T follicular helper cell (primary cell): ENCODE measurements around the gene BTBD9.

Source experiments
- DNase-seq: peaks from one replicate; pipeline ENCODE4 v3.0.0-alpha.2; 2020; ENCODE audit warnings: low read depth

The BTBD9 gene

DNA sequence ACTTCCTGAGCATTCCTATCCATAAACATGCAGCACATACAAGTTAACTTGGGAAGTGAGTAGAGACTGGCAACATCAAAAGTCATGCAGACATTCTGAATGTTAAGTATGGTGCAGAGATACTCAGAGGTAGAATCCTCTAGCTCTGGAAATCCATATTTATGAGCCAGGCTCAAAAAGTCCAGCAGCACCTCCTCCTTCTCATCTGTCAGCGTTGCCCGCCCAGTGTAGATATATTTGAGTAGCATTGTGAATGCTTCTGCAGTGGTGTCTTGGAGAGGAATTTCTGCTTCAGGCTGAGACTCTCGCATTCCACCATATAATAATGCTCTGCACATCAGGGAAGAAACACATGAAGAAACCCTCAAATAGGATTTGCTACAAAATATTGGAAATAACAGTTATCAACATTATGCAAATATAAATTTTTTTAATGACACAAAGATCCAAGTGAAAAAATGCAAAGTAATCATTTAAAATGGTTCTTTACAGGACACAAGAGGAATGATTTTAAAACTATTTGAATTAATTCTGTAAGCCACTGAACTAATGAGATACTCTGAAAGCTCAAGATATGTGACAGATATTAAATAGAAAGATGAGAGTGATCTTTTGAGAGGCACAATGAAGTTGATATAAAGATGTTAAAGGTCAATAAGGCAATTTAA lies 45.6 kb downstream of the BTBD9 start:
- DNase-seq = no peak

DNA sequence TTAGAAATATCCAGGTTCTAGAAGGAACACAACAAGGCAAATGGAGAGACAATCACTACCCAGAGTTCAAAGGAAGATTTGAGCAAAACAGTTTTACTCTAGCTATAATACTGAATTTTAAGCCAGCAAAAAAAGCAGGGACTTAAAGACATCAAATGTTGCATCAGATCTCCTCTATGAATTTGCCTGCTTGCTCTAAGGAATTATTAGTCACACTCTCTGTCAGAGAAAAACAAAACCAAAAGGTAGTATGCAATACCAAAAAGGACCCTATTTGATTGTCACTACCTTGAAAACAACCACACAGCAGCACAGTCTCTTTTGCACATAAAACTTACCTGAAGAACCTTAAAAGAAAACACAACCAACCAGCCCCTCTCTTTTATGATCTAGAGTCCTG lies 46.3 kb downstream of the BTBD9 start:
- DNase-seq = no peak

DNA sequence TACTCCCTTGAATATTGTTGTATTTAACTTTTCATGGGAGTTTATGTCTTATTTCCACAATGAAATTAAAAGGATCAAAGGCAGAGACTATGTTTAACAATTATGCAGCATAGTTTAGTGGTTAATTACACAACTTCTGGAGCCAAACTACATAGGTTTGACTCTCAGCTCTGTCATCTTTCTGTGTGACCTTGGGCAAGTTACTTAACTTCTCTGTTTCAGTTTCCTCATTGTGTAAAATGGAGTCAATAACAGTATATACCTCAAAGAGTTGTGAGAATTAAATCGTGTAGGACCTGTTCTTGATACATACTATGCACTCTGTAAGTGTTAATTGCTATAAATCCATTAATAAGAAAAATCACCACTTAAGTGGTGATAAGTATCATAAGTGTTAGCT lies 48.3 kb downstream of the BTBD9 start:
- DNase-seq = no peak

DNA sequence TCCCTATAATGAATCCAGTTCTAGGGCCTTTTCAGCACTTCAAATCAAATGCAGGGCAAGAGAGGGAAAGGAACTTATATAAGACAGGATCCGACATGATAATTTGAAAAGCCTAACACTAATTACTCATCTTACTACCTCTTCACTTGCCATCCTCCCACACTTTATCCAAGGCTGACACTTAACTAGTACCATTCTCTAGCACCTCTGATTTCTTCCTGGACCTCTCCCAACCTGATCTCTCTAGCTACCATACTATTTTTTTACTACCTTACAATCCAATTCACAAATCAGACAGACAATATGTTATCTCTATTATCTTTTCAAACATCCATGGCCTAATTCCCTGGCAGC lies 50.4 kb downstream of the BTBD9 start:
- no peak for DNase-seq

DNA sequence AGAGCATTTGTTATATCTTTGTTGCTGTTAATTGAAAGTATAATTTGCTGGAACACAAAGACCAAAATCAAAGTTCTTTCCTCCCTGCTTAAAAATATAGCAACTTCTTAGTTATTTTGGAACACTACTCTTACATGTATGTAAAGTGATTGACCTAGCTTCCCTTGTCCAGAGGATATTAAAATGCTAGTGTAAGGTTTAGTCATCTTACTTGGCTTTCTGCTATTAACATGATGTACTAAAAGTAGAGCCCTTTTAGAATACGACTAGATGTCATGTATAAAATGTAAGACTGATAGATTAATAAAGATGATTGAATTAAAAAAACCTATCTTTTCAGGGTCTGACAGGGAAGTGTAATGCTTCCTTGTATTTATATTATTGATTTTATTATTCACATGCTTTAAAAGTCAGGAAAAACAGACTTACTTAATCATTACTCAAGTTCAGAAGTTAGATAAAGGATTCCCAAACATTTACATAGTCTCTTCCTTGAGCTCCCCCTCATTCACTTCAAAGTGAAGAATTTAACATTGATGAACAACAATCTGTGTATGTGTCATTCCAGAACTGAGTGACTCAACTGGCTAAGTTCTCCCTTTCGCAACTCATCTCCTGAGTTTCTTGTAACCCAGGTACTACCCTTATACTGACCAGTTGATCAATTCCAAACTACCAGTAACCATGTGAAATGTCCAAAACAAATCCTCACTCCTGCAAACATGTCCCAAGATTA lies 50.9 kb downstream of the BTBD9 start:
- no peak for DNase-seq

DNA sequence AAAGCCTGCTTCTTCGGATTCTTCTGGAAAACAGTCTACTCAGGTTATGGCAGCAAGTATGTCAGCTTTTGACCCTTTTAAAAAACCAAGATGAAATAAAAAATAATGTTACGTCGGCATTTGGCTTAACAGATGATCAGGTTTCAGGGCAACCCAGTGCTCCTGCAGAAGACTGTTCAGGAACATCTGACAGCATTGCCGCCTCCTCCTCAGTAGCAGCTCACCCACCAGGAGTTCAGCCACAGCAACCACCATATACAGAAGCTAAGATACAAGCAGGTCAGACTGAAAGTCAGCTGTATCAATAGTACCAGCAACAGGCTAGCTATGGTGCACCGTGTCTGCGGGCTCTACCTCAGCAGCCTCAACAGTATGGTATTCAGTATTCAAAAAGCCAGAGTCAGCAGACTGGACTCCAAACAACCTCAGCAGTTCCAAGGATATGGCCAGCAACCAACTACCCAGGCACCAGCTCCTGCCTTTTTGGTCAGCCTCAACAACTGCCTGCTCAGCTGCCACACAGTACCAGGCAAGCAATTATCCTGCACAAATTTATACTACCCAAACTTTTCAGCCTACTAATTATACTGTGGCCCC lies 51.9 kb downstream of the BTBD9 start:
- DNase-seq = no peak

DNA sequence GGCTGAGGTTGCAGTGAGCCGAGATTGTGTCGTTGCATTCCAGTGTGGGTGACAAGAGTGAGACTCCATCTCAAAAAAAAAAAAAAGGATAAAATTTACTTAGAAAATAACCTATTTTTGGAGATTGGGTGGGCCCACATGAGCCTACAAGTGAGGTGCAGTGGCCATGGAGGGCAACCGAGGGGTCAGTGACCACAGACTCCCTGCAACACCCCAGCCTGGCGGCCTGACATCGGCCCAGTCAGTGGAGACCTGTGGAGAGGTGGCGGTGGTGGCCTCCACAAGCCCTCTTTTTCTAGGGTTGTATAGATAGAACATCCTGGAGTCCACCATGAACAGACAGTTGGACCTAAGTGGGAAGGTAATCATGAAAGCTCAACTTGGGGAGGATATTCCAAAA lies 52.7 kb downstream of the BTBD9 start:
- no peak for DNase-seq

DNA sequence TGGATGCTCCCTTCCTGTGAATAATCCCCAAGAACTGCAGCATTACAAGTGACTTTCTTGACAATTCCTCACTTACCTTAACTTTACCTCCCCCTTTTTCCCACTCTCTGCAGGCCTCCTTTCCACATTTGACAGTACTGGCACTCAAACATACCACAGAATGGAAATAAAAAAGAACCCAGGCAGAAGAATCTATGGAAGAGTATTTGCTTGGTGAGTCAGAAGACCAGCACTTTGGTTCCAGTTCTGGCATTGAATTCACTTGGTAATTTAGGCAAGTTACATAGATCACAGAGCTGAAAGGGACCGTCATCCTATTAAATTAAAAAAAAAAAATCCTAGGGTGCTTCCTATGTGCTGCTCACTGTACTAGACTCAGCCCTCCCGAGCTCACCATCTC lies 55.0 kb downstream of the BTBD9 start:
- no peak for DNase-seq

DNA sequence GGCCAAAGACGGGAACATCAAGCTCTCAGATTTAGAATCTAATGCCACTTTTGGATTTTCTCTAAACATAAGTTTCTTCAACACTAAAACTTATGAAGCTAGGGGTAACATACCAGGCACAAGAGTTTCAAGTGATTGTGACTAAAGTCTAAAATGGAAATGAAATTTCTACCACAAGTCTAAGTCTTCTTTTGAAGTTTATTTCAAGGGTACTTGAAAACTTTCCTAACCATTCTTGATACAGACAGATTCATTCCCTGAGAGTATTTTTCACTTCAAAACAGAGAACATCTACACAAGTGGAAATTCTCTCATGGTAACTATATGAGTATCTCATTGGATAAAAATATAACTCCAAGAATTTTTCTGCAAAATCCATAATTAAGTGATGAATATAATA lies 56.2 kb downstream of the BTBD9 start:
- DNase-seq = no peak

DNA sequence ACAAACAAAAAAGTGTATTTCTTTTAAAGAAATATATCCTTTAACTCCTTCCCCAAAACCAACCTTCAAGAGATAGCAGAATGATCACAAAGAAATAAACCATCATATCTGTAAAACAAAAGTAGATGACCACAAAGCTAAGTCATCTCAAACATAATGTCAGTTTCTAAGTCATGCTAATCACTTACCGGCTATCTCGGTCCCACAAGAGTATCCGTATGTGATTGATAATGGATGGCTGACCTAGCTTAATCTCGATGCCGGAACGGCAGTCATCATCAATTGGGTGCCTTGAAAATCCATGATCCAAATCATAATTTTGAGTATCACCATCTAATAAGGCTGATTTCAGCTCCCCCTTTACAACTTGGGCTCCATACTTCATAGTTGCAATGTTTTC lies 59.7 kb downstream of the BTBD9 start:
- DNase-seq = no peak

DNA sequence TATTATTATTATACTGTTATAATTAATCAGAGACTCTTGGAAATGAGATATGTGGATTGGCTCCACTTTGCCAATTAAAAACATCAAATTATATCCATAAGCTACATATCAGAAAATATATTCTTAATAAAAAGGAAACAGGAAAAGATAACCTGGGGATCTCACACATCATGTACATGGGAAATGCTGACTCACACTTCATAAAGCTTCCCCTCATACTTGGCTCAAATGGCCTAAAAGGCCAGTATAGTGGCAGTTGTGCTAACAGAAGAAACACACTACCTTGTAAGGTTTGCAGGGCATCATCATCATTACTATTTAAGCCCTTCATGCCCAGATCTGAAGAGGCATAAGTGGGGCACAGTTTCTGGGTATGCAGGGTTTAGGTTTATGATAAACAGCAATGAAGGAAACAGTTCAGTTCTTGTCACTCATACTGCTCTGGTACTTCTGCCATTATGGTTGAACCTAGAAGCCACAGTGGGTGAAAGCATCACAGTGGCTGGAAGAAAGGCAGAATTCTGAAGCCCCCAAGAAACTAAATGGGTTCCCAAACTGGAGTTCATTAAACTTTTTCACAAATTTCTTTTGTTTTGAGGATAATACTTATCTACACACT lies 60.6 kb downstream of the BTBD9 start:
- DNase-seq = no peak

DNA sequence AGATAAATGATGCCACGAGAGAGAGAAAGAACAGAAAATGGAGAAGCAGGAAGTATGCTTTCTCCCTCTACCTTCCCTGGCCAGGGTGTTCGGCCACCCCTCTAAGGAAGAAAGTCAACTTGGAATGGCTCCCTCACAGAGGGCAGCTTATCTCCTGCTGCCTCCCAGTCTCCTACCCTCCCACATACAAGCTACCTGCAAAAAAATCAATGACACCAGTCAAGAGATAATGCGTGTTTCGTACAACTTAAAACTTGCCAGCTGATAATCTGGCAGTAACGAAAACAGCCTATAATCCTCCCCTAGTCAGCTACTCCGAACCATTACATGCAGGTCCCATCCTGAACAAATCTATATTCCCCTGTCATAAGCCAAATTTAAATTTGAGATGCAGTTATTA lies 61.7 kb downstream of the BTBD9 start:
- no peak for DNase-seq

DNA sequence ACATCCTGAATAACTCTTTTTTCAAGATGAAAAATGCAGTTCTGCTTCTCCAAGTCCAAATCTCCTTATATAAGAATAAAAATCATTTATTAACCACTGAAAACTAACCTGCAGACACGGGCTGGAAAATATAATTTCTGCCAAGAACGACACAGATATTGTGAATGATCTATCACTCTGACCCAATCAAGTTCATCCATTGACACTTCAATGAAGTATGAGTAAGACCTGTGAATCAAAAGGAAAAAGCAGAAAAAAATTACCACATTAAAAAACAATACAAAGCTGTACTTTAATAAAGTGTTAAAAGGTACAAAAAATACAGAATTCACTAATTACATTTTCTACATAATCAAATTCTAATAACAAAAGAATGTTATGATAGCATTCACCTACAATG lies 62.2 kb downstream of the BTBD9 start:
- DNase-seq = no peak

DNA sequence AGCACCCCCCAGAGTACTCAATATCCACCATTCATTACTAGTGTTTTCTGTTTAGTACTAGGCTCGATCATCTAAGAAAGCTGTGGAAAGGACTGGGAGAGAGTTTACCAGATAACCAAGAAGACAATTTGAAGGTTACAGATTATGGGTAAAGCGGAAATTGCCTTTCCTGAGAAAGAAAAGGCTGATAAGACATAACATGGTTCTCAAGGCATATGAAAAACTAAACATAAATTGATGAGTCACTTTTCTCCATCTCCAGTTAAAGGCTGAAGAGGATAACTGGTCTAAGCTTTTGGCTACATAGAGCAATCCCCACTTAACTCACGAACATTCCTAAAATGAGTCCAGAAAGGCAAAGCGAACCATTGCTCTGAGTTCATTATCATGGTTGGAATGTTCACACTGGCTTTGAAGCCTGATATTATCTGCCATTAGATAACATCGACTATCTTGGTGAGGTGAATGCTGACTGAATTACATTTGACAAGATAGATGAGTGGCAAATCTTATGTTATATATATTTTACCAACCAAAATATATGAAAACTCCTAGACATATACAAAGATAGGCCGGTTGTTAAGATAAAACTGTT lies 65.8 kb downstream of the BTBD9 start:
- DNase-seq = no peak

DNA sequence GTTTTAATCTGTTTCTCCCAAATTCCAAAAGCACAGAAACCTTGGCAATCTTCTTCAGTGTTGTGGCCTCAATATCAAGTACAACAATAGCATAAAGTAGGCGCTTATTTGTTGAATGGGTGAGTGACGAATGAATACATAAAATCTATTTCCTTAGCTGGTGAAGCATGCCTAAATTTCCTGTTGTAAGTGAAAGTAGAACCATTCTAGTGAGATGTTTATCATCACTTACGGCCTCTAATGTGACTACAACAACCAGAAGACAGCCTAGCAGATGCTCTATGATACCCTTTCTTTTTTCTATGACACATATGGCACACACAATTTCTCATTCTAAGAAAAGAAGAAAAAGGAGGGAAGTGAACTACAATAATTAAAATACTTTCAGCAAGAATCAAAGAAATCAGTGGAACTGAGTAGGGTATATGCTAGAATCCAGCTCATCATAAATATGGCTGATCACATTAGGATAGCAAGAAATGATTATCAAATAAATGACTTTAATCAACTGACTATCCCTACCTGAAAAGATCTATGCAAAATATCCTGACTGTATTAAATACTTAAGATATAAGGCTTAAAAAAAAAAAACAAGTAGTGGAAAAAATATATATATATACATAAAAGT lies 67.4 kb downstream of the BTBD9 start:
- no peak for DNase-seq

DNA sequence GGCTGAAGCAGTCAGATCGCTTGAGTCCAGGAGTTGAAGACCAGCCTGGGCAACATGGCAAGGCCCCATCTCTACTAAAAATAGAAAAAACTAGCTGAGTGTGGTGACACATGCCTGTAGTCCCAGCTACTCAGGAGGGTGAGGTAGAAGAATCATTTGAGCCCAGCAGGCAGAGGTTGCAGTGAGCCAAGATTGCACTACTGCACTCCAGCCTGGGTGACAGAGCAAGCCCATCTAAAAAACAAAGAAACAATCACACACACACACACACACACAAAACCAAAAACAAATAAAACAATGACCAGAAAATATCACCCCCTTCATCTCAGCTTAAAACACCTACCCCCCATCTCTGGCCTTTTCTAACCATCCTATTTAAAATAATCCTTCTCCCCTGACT lies 68.0 kb downstream of the BTBD9 start:
- no peak for DNase-seq

DNA sequence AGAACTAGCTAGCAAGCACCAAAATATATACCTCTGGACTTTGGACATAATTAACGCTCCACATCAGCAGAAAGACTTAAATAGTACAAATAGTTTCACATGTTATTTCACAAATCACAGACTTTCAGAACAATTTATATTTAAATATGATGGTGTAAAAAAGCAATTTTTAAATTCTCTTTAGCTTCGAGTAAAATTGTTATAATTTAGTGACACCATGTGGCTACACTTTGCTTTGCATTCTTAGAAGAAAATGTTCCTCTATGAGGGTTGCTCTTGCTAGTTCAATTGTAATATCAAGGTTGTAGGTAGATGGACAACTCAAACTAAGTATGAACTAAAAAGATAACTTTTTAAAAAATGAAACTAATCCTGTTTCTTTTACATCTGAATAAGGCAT lies 69.0 kb downstream of the BTBD9 start:
- DNase-seq = no peak

DNA sequence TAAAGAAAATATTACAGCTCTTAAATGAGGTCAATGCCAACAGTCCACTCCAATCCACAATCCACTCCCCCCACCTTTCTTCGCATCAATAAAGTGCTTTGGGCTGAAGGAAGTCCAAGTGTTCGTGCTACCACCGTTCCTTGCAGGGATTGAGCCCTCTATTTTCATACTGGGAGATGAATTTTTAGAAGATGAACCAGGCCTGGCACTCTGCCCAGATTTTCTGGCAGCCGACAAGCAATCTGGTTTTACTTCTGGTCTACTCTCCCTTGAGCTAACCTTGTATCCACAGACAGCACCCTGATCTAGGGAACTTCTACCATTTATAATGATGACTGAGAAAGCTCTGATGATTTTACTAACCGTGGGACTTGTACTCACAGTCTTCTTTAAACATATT lies 72.3 kb downstream of the BTBD9 start:
- DNase-seq = no peak

DNA sequence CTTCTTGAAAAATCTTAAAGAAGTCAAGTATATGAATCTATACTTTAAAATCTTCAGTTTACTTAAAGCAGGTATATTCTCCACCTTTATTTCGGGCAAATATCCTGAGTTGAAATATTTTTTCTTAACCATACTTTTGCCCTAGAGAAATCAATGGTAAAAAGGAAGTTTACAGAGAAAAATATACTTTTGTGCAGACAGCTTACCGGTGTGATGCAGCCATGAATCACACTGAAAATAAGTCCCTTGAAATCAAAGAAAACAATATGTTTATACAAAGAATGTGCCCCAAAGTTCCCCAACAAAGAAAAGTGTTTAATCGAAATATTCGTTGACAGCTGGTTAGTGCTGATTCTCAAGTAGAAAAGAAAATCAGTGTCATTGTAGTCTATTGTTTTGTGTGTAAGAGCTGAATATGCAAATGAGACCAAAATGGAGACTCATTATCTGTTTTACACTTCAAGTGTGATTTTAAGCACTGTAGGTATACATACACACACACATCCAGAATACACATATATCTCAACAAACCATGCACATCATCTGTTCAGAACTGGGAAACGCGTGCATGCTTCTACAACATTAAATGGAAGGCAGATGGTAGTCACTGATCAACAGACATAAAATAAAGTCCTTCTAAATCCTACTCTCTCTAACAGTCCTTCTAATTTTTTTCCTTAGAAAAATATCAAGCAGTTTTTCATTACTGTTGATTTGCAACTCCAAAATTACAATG lies 73.3 kb downstream of the BTBD9 start:
- no peak for DNase-seq

DNA sequence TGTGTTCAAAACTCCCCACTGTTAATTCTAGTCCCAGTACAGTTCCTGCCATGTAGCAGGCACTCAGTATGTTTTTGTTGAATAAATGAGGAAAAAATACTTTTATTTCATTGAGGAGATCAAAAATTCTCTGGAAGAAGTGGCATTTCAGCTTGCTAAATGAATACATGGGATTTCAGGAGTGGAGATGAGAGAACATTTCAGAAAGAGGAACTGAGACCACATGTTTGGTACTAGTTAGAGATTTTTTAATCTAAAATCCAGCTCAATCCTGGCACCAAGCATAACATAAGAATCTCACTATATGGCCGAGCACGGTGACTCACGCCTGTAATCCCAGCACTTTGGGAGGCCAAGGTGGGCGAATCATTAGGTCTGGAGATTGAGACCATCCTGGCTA lies 75.4 kb downstream of the BTBD9 start:
- no peak for DNase-seq

DNA sequence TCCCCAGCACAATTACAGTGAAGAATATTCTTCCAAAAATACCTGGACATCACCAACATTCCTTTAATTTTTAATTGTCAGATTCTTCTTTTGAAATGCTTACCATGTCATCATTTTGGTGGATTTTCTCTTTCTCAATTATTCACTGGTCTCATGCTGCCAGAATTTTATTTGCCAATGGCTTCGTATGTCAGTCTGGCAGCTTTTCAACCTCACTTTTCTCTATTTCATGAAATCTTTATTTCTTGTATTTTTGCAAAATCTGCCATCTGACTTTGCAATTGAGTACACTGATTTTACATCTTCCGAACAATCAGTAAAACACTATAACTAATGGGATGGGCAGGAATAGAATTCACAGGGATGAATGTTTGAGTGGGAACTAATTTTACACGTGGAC lies 84.1 kb downstream of the BTBD9 start:
- no peak for DNase-seq
